A549 (cell line): Measurements from ENCODE around the gene POLR2L.

Experiments used
- BCL3 ChIP-seq: fragments of >200 bp; sonication (Bioruptor Twin); formaldehyde crosslinking; IDR thresholded peaks from 3 replicates; pipeline ENCODE4 v1.6.1; 2016
- POLR2A ChIP-seq: IDR thresholded peaks from 2 replicates; pipeline ENCODE4 v1.6.1; 2012; ENCODE audit warnings: mild to moderate bottlenecking, low read length
- TF ChIP-seq, protein P1 (sequence below): fragments of 150-350 bp; IDR thresholded peaks from 2 replicates; pipeline ENCODE4 v1.6.1; 2014; ENCODE audit warnings: low read depth, mild to moderate bottlenecking, low read length

DNA sequence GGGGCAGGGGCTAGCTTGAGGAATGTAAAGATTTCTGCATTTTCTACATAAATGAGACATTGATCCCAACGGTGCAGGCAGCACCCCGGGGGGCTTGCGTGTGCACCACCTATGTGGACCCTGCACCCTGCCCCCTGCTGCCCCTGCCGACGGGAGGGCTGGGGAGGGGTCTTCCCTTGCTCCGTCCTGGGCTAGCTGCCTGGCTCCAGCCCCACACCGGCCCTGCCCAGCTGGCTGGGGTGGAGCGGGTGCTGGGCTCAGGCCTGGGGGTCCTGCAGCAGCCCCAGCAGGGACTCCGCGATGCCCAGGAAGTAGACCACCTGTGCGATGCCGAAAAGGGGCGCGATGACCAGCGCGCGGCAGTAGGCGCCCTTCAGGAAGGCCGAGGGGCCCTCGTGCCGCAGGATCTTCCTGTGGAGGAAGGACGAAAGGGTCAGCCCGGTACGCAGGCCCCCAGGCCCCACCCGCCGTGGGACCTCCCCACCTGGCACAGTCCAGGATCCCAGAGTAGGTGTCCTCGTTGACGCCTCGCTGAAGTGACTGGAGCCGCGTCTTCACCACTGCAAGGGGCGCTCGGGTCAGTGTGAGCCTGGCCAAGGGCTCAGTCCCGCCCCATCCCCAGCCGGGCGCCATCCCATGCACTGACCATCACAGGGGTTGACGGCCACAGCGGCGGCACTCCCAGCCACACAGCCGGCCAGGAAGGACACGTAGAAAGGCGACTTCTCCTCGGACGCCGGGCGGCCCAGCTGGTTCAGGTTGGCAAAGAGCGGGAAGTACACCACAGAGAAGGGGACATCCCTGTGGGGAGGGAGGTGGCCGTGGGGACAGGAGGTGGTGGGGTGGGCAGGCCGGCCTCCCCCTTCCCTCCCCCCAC lies 50.4 kb downstream of the POLR2L start:
- TF ChIP-seq POLR2A (no peak), BCL3 (no peak)
- TF ChIP-seq, protein P1, sequence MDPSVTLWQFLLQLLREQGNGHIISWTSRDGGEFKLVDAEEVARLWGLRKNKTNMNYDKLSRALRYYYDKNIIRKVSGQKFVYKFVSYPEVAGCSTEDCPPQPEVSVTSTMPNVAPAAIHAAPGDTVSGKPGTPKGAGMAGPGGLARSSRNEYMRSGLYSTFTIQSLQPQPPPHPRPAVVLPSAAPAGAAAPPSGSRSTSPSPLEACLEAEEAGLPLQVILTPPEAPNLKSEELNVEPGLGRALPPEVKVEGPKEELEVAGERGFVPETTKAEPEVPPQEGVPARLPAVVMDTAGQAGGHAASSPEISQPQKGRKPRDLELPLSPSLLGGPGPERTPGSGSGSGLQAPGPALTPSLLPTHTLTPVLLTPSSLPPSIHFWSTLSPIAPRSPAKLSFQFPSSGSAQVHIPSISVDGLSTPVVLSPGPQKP, result no peak
